Measurements from ENCODE around the gene INPP5A.

GRCh38 chr10:132556994-132557441, 19.4 kb downstream of the INPP5A start:
- TF ChIP-seq POLR2AphosphoS5 (IDR thresholded peaks at IDR 0.05; ENCODE audit: low read depth) (no peak), CTCF (IDR thresholded peaks at IDR 0.05; ENCODE audit: insufficient read depth, low read length) (no peak), GABPA (IDR thresholded peaks at IDR 0.05; ENCODE audit: low read depth) (no peak), SPI1 (IDR thresholded peaks at IDR 0.05; ENCODE audit: borderline replicate concordance, low read depth) (no peak)
- TF ChIP-seq, protein P1, sequence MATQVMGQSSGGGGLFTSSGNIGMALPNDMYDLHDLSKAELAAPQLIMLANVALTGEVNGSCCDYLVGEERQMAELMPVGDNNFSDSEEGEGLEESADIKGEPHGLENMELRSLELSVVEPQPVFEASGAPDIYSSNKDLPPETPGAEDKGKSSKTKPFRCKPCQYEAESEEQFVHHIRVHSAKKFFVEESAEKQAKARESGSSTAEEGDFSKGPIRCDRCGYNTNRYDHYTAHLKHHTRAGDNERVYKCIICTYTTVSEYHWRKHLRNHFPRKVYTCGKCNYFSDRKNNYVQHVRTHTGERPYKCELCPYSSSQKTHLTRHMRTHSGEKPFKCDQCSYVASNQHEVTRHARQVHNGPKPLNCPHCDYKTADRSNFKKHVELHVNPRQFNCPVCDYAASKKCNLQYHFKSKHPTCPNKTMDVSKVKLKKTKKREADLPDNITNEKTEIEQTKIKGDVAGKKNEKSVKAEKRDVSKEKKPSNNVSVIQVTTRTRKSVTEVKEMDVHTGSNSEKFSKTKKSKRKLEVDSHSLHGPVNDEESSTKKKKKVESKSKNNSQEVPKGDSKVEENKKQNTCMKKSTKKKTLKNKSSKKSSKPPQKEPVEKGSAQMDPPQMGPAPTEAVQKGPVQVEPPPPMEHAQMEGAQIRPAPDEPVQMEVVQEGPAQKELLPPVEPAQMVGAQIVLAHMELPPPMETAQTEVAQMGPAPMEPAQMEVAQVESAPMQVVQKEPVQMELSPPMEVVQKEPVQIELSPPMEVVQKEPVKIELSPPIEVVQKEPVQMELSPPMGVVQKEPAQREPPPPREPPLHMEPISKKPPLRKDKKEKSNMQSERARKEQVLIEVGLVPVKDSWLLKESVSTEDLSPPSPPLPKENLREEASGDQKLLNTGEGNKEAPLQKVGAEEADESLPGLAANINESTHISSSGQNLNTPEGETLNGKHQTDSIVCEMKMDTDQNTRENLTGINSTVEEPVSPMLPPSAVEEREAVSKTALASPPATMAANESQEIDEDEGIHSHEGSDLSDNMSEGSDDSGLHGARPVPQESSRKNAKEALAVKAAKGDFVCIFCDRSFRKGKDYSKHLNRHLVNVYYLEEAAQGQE (IDR thresholded peaks at IDR 0.05; ENCODE audit: insufficient replicate concordance, low read depth): no peak
